GM23338 (cell line): ENCODE results near the gene KDM6A. TPM values are rescaled to one million over a fixed set of nuclear protein-coding genes. Genes with fewer than 3 reads are reported as not detected.

Source experiments
- ATAC-seq: fragments of 200-7000 bp; cut with Tn5 transposase; 3 replicates; pipeline ENCODE4 v1.9.1; 2020
- DNase-seq: peaks from one replicate; pipeline ENCODE4 v3.0.0-alpha.2; 2015; ENCODE audit warnings: low spot score
- H2AFZ ChIP-seq: fragments of 200-600 bp; sonication (generic); 2 replicates; pipeline ENCODE4 v1.8.0; 2016; ENCODE audit warnings: antibody characterized with exemption, mild to moderate bottlenecking, moderate library complexity
- H3F3A ChIP-seq: fragments of 200-600 bp; sonication (generic); replicated peaks from 2 replicates; pipeline ENCODE4 v1.8.0; 2017; ENCODE audit warnings: antibody characterized with exemption, mixed run types, low read depth
- H3K27ac ChIP-seq: fragments of 200-600 bp; sonication (generic); 2 replicates; pipeline ENCODE4 v1.6.1; 2016; ENCODE audit warnings: low read depth
- H3K27me3 ChIP-seq: fragments of 200-600 bp; sonication (generic); 2 replicates; pipeline ENCODE4 v1.8.0; 2016; ENCODE audit warnings: mild to moderate bottlenecking, mixed run types, moderate library complexity; ENCODE audit not compliant: insufficient read depth
- H3K36me3 ChIP-seq: fragments of 200-600 bp; sonication (generic); 2 replicates; pipeline ENCODE4 v1.8.0; 2016; ENCODE audit warnings: mild to moderate bottlenecking; ENCODE audit not compliant: insufficient read depth
- H3K4me1 ChIP-seq: fragments of 200-600 bp; sonication (generic); 2 replicates; pipeline ENCODE4 v1.8.0; 2016; ENCODE audit warnings: mild to moderate bottlenecking, moderate library complexity; ENCODE audit not compliant: insufficient read depth
- H3K4me2 ChIP-seq: fragments of 200-600 bp; sonication (generic); 2 replicates; pipeline ENCODE4 v1.7.1; 2017; ENCODE audit warnings: mixed run types
- H3K4me3 ChIP-seq: fragments of 200-600 bp; sonication (generic); 2 replicates; pipeline ENCODE4 v1.6.1; 2016; ENCODE audit warnings: mixed run types
- H3K79me2 ChIP-seq: fragments of 200-600 bp; sonication (generic); replicated peaks from 2 replicates; pipeline ENCODE4 v1.8.0; 2017; ENCODE audit warnings: mild to moderate bottlenecking; ENCODE audit not compliant: insufficient read depth
- H3K9me2 ChIP-seq: fragments of 200-600 bp; sonication (generic); 2 replicates; pipeline ENCODE4 v1.8.0; 2017; ENCODE audit not compliant: insufficient read depth
- H4K20me1 ChIP-seq: fragments of 200-600 bp; sonication (generic); replicated peaks from 2 replicates; pipeline ENCODE4 v1.8.0; 2017; ENCODE audit warnings: mild to moderate bottlenecking; ENCODE audit not compliant: insufficient read depth
- H3K27ac Mint-ChIP-seq: 2 replicates; pipeline ENCODE4 v1.8.0; 2020; ENCODE audit warnings: inconsistent platforms, mild to moderate bottlenecking, moderate library complexity, mixed read lengths
- H3K27me3 Mint-ChIP-seq: 3 replicates; pipeline ENCODE4 v1.8.0; 2022; ENCODE audit warnings: low read depth, mild to moderate bottlenecking, moderate library complexity, mixed read lengths, inconsistent platforms; ENCODE audit not compliant: insufficient read depth, poor library complexity
- H3K36me3 Mint-ChIP-seq: 3 replicates; pipeline ENCODE4 v1.8.0; 2021; ENCODE audit warnings: low read depth, mild to moderate bottlenecking, inconsistent platforms, moderate library complexity, mixed read lengths
- H3K4me1 Mint-ChIP-seq: 3 replicates; pipeline ENCODE4 v1.8.0; 2020; ENCODE audit warnings: mild to moderate bottlenecking, inconsistent platforms, mixed read lengths
- H3K4me3 Mint-ChIP-seq: 3 replicates; pipeline ENCODE4 v1.8.0; 2021; ENCODE audit warnings: moderate library complexity, mild to moderate bottlenecking, inconsistent platforms, mixed read lengths
- H3K9me3 Mint-ChIP-seq: 3 replicates; pipeline ENCODE4 v1.8.0; 2020; ENCODE audit warnings: moderate library complexity, mild to moderate bottlenecking, inconsistent platforms, mixed read lengths
- CREB1 ChIP-seq: fragments of 250-450 bp; sonication (Bioruptor Pico); IDR thresholded peaks from 2 replicates; pipeline ENCODE4 v1.5.0; 2020; ENCODE audit warnings: low read depth, mild to moderate bottlenecking, moderate library complexity
- ETS1 ChIP-seq: IDR thresholded peaks from 2 replicates; pipeline ENCODE4 v1.6.1; 2016; ENCODE audit warnings: antibody characterized with exemption
- EZH2 ChIP-seq: fragments of 200-600 bp; sonication (generic); IDR thresholded peaks from one replicate; pipeline ENCODE4 v1.8.0; 2017; ENCODE audit warnings: antibody characterized with exemption, mild to moderate bottlenecking, low read depth; ENCODE audit not compliant: unreplicated experiment
- EZH2phosphoT487 ChIP-seq: fragments of 200-600 bp; sonication (generic); IDR thresholded peaks from one replicate; pipeline ENCODE4 v1.8.1; 2018; ENCODE audit warnings: antibody characterized with exemption; ENCODE audit not compliant: unreplicated experiment
- JUNB ChIP-seq: IDR thresholded peaks from one replicate; pipeline ENCODE4 v1.6.1; 2016; ENCODE audit warnings: antibody characterized with exemption; ENCODE audit not compliant: unreplicated experiment
- NANOG ChIP-seq: IDR thresholded peaks from 2 replicates; pipeline ENCODE4 v1.6.1; 2016; ENCODE audit warnings: antibody characterized with exemption, borderline replicate concordance
- POLR2AphosphoS5 ChIP-seq: IDR thresholded peaks from 2 replicates; pipeline ENCODE4 v1.6.1; 2016; ENCODE audit warnings: antibody characterized with exemption, low read depth
- REST ChIP-seq: IDR thresholded peaks from one replicate; pipeline ENCODE4 v1.6.1; 2018; ENCODE audit warnings: antibody characterized with exemption; ENCODE audit not compliant: unreplicated experiment
- STAT1 ChIP-seq: IDR thresholded peaks from one replicate; pipeline ENCODE4 v1.6.1; 2016; ENCODE audit warnings: antibody characterized with exemption; ENCODE audit not compliant: unreplicated experiment
- ZNF114 ChIP-seq: fragments of 250-450 bp; sonication (Bioruptor Pico); IDR thresholded peaks from 2 replicates; pipeline ENCODE4 v1.5.0; 2020; ENCODE audit warnings: mild to moderate bottlenecking, moderate library complexity
- ZNF331 ChIP-seq: fragments of 250-450 bp; sonication (Bioruptor Pico); IDR thresholded peaks from 2 replicates; pipeline ENCODE4 v1.5.0; 2020; ENCODE audit warnings: low read depth, mild to moderate bottlenecking, moderate library complexity
- ZNF462 ChIP-seq: fragments of 250-450 bp; sonication (Bioruptor Pico); IDR thresholded peaks from 2 replicates; pipeline ENCODE4 v1.5.0; 2020; ENCODE audit warnings: mild to moderate bottlenecking, moderate library complexity
- polyA plus RNA-seq: library from polyadenylated mRNA; unstranded; fragments of >200 nt; fragmentation: Nextera tagmentation; extraction: Ambion mirVana; gene quantifications from 2 replicates; pipeline ENCODE4 v1.2.1, GENCODE V29; 2016
- total RNA-seq: library from RNA; depleted of rRNA; stranded (reverse); fragments of >200 nt; shearing (Covaris generic); gene quantifications from 2 replicates; pipeline ENCODE4 v1.2.3, GENCODE V29; 2014
- TF ChIP-seq, protein P1 (sequence below), 2 experiments: fragments of 200-600 bp in 1 of 2; sonication (generic) in 1 of 2; conservative IDR thresholded peaks; 2 replicates each; pipeline versions ENCODE4 v1.5.1 to v1.6.1; 2016 to 2017; ENCODE audit warnings: antibody characterized with exemption in 2 of 2, low read depth in 2 of 2, mild to moderate bottlenecking in 2 of 2, moderate library complexity in 1 of 2

Gene KDM6A
- total and polyA plus RNA-seq, 2 experiments from 2014 or later, result 22.8 to 102 TPM

- peaks cover 19% of the 10 kb centered on the region for H4K20me1 ChIP-seq
- H3K36me3 ChIP-seq, result no peaks in the 10 kb centered on the region
- H3K4me2 ChIP-seq, result 0 out of 2 replicates have a peak overlapping the region, but pooled peaks have one; percentile 51
- TF ChIP-seq ZNF114 (no peak), JUNB (no peak), STAT1 (no peak), EZH2 (no peak), ETS1 (no peak), ZNF331 (no peak), ZNF462 (CRISPR knock-in tag) (no peak), POLR2AphosphoS5 (no peak), REST (no peak), CREB1 (CRISPR knock-in tag) (no peak), EZH2phosphoT487 (no peak), NANOG (no peak)
- TF ChIP-seq, protein P1, sequence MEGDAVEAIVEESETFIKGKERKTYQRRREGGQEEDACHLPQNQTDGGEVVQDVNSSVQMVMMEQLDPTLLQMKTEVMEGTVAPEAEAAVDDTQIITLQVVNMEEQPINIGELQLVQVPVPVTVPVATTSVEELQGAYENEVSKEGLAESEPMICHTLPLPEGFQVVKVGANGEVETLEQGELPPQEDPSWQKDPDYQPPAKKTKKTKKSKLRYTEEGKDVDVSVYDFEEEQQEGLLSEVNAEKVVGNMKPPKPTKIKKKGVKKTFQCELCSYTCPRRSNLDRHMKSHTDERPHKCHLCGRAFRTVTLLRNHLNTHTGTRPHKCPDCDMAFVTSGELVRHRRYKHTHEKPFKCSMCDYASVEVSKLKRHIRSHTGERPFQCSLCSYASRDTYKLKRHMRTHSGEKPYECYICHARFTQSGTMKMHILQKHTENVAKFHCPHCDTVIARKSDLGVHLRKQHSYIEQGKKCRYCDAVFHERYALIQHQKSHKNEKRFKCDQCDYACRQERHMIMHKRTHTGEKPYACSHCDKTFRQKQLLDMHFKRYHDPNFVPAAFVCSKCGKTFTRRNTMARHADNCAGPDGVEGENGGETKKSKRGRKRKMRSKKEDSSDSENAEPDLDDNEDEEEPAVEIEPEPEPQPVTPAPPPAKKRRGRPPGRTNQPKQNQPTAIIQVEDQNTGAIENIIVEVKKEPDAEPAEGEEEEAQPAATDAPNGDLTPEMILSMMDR (conservative IDR thresholded peaks at IDR 0.05; ENCODE audit: low read depth in 2 of 2), result no peak
- H2AFZ ChIP-seq, result no peak overlapping the region
- Mint-ChIP-seq H3K4me1 (peaks cover 63% of the 10 kb centered on the region), H3K36me3 (peaks cover 26% of the 10 kb centered on the region), H3K9me3 (peaks cover 6% of the 10 kb centered on the region; the same call in 2 of the 3 replicates), H3K27me3 (peaks cover 6% of the 10 kb centered on the region), H3K4me3 (no peak overlapping the region), H3K27ac (peak overlapping the region; percentile 56; the same call in 1 of the 2 replicates)
- no peaks in the 10 kb centered on the region for H3K27me3 ChIP-seq
- ATAC-seq, result no peak
- DNase-seq, result no peak
- H3F3A ChIP-seq, result 0 out of 2 replicates have a peak, but pooled peaks cover 2% of the 10 kb centered on the region
- H3K4me3 ChIP-seq, result no peak overlapping the region
- peaks cover 43% of the 10 kb centered on the region; the same call in 1 of the 2 replicates for H3K4me1 ChIP-seq
- peaks cover 96% of the 10 kb centered on the region for H3K79me2 ChIP-seq
- no peak overlapping the region for H3K27ac ChIP-seq
- H3K9me2 ChIP-seq, result no peaks in the 10 kb centered on the region
Observed at GRCh38 chrX:45001048-45001447, 128.1 kb downstream of the KDM6A start.
